Heart left ventricle (tissue), 13 donors: ENCODE data around the gene SATB2.

Experiments
- POLR2A ChIP-seq, 2 donors: fragments of 450-650 bp; IDR thresholded peaks; one replicate each; pipeline ENCODE4 v1.6.1; 2017; ENCODE audit warnings: antibody characterized with exemption in 2 of 2, mild to moderate bottlenecking in 2 of 2, moderate library complexity in 2 of 2
- TF ChIP-seq, protein P1 (sequence below), 12 donors: fragments of 200-600 bp; sonication (generic) in 4 of 12; IDR thresholded peaks; one replicate each; pipeline versions ENCODE4 v1.5.0 to v1.8.0; 2018 to 2022; ENCODE audit warnings: antibody characterized with exemption in 12 of 12, mild to moderate bottlenecking in 5 of 12
- donor health status: ischemic (EF 13 %, LVEDD 7.1; RV severe dilation, severe dysfunction).
- donor health status: DM: no; HTN: yes; CAD: no.
- donor health status: DM: no; HTN: no; CAD: no.
- donor health status: ischemic (EF 25% LVEDD 6.9; RV normal size, moderate dysfunction).
- donor health status: ischemic (EF 25% LVEDD 5.7; RV mildly dilated, moderate dysfunction).
- donor health status: ischemic (EF 35%, LVEDD 5.7; RV mildly dilated, moderate dysfunction).
- donor health status: nonischemic (EF 11% LVEDD 7.7; RV severe dilation, severe dysfunction).
- donor health status: DM: yes; HTN: yes; CAD: no.
- donor health status: PGD.
- donor health status: ischemic (EF 29% LVEDD 5.4; RV normal size, mild dysfunction).
- donor health status: nonischemic (EF 23%, LVEDD 6.1; RV moderate dilation, normal function).

DNA sequence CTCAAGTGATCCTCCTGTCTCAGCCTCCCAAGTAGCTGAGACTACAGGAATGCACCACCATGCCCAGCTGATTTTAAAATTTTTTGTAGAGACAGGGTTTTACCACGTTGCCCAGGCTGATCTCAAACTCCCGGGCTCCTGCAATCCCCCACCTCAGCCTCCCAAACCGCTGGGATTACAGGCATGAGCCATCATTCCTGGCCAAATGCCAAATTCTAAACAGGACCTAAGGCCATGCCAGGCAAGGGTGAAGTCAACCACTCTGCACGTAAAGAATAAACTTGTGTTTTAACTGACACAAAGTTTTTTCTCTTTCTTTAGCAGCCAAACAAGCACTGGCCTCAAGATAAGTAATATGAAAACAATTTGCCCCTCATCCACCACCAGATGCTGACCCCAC is 37.4 kb upstream of the SATB2 start:
- TF ChIP-seq, protein P1, sequence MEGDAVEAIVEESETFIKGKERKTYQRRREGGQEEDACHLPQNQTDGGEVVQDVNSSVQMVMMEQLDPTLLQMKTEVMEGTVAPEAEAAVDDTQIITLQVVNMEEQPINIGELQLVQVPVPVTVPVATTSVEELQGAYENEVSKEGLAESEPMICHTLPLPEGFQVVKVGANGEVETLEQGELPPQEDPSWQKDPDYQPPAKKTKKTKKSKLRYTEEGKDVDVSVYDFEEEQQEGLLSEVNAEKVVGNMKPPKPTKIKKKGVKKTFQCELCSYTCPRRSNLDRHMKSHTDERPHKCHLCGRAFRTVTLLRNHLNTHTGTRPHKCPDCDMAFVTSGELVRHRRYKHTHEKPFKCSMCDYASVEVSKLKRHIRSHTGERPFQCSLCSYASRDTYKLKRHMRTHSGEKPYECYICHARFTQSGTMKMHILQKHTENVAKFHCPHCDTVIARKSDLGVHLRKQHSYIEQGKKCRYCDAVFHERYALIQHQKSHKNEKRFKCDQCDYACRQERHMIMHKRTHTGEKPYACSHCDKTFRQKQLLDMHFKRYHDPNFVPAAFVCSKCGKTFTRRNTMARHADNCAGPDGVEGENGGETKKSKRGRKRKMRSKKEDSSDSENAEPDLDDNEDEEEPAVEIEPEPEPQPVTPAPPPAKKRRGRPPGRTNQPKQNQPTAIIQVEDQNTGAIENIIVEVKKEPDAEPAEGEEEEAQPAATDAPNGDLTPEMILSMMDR (IDR thresholded peaks at IDR 0.05) = no peak
- TF ChIP-seq POLR2A (IDR thresholded peaks at IDR 0.05) = no peak
